Head of caudate nucleus (tissue), 42 donors: ENCODE measurements around the gene HOXA9.

Experiments used
- DNase-seq, 42 donors: peaks; one replicate each; pipeline versions ENCODE4 v3.0.0 to v3.0.0-alpha.2; 2020 to 2021; ENCODE audit warnings: mixed read lengths in 7 of 42
- intact Hi-C: fragments of 100-400 bp; cut with DNase I; formaldehyde crosslinking; loops from one replicate; pipeline ENCODE4 v1.15.0; 2022

HOXA9 gene

DNA sequence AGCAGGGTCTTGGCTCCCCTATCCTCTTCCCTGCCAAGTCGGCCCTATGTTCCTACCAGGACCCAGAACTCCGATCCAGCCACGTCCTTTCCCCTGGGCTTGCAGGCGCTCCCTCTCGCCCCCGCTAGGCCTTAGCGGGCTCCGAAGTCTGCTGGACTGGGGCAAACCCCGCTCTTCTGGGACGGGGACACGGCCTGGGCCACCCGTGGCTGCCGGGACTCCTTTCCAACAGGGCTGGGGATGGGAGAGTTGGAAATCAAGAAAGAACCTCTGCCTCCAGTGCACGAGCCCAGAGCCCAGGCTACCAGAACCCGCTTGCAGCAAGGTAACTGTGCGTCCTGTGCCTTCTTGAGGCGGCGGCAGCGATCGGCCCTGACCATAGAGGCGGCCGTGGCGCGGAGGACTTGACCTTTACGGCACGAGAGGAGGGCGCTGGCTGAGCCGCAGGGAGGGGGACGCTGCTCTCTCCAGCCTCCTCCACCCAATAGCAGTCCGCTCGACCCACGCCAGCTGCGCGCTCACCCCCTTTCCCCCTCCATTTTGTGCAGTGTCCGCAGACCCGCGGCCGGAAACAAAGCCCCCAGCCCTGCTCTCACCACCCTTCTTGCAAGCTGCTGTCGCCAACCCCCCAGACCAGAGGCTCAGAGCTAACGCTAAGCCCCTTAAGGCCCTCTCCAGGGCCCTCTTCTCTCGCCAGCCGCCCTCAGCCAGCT, 26.7 kb upstream of the HOXA9 start:
- DNase-seq: peak in 3 of 42 donors; percentile 3 to 23 (median 10)
- intact Hi-C loops: loop anchor here (10.0 kb wide), 1 partner anchor 383 kb away; no protein-coding TSS in a partner anchor

DNA sequence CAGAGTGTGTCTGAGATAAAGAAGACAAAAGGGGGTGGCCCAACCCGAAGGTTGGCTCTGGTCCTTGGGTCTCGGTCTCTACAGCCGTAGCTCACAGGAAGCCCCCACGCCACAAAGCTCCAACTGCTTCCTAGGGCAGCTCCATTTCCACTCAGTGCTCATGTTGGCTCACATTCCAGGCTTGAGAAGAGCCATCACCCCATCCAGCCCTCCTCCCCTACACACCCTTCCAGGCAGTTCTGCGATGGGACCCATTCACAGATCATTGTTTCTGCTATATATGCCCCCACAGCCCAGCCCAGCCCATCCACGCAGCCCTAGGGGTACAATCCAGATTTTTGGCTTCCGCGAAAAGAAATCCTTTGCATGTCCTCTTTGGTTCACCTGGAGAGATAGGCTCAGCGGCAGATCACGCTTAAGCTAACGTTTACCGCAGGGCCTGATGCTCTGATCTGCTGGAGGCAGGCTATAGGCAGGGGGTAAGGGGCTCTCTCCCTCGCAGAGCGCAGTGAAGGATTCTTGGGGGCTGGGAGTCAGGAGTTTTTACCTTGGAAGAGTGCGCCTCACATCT, 25.9 kb upstream of the HOXA9 start:
- DNase-seq: peak in 5 of 42 donors; percentile 1 to 20 (median 7)
- intact Hi-C loops: loop anchor here (10.0 kb wide), 1 partner anchor 384 kb away; no protein-coding TSS in a partner anchor

DNA sequence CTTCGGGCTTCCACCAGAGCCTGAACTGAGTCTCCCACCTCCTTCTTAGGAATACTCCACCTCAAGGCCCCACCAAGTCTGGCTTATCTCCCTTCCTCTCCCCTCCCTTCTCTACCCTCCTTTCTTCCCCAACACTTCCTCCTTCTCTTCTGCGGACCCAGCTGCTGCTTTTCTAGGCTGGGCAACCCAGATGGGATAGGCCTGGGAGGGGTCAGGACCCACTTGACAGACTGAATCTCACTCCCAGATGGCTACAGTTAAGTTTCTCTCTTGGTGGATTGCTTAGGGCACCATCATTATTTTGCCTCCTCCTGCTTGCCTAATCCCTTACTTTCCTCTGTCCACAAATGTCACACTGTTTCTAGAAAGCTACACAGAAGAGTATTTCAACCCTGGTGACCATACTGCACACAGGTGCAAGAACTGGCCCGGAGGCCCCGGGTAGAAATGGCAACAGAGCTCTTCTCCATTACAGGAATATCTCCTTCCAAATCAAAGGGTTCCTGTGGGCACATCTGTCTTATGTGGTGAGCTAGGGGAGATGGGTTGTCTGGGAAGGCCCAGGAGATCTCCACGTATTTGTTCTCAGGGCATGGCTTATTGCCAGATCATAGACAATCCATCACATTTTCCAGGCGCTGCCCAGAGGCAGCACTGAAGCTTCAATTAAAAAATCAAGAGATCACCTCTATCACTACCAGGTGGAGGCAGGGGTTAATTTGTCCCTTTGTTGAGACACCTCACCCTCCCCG, 24.8 kb upstream of the HOXA9 start:
- DNase-seq: peak in 3 of 42 donors; percentile 2 to 7 (median 3)

DNA sequence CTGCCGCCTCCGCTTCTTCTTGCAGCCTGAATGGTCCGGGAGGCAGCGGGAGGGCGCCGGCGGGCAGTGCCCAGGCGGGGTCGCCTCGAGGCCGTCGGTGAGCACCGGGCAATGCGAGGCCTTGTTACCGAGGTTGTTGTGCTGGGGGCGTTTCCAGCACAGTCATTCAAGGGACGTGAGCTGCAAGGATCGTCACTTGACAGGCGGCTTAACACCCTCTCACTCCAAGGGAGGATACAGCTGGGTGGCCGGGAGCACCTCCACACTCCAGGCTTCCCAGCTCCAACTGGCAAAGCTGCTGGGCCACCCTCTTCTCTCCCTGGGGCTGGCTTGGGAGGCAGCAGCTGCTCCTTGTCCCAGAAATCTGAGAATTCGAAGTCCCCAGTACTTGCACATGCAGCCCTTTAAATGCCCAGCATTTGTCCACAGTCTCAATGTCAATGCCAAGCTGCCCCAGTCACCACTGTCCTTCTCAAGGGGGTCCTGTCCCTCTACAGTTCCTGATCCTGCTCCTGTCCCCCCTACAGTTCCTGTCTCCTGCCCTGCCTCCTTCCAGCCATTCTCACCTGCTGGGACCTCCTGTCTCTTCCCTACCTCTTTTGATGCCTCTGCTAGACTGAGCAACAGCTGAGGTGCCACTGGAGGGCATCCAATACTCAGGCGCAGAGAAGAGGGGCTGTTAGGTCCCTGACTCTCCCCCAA, 24.1 kb upstream of the HOXA9 start:
- intact Hi-C loops: no loop called here
- DNase-seq: peak in 7 of 42 donors; percentile 3 to 21 (median 9)

More for the DNA sequence above, 24.8 kb upstream of the HOXA9 start:
- intact Hi-C loops: loop anchor here (10.0 kb wide), 1 partner anchor 385 kb away; no protein-coding TSS in a partner anchor

DNA sequence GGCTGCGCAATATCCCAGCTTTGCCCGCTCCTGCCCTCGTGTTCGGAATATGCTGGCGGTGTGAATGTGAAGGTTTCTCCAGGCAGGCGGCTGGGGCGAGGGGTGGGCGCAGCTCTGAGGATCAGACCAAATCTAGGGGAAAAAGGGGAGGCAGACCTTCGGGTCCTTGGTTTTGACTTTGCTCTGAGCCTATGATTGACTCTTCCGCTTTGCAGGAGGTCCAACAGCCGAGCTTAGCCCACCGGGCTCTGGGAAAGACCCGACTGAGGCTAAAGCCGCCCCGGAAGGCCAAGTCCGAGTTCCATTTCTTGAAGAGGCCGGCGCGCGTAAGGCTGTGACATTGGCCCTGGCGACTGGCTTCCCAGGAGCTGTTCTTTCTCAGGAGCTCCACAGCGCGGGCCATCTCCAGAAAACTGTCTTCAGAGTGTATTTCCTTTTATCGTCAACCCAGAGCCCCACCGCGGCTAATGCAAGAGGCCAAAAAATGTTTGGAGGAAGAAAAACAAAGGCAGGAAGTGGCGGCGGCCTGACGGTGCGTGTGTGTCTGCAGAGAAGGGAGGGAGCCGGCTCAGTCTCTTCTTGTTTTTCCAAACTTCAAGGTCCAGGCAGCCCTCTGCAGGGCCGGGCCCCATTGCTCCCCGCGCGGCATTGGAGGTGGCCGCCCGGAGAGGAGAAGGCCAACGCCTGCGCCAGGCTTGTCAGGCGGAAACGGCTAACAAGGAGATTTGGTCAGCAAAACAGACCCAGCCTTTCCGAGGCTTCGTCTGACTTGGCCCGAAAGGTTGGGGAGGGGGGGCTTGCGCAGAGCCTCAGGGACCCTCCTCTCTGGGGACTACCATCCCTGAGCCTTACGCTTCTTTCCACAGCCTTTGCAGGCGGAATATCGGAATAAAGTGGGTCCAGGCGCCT, 23.3 kb upstream of the HOXA9 start:
- peak in 7 of 42 donors; percentile 6 to 33 (median 16) for DNase-seq
- intact Hi-C loops: no loop called here

DNA sequence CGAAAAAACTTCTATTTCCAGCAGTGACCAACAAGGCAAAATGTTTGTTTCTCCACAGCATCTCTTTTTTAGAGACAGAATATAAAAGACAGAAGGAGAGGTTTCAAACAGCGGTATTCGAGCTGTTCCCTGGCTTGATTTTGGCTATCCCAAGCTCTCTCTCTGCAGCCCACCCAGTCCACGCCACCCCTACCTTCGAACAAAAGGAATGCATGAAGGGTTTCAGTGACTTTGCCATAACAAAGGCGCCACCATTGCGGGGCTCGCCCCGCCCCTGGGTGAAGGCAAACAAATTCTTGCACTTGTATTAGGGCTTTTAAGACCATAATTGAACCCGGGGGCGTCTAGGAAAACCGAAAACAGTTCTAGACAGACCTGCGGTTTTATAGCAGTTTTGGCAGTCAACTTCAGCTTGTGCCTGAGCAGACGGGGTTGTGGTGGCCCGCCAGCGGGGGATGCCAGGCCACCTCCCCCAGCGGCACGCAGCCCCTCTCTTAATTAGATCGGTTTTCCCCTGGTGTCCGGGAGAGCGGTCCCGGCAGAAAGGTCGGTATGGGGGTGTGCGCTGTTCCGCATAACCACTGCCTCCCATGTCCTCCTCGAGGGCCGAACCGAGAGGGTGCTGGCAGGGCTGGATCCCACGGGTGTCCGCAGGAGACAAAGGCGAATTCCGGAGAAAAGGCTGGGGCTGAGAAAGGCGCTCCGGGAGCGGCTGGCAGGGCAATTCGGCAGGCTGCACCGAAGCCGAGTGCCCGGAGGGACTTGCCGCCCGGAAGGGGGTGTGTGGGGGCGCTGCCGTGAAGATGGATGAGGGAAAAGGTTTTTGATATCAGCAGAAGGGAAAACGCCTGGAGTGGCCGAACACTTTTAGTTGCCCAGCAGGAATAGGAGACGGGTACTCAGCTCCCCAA, 22.4 kb upstream of the HOXA9 start:
- intact Hi-C loops: no loop called here
- DNase-seq: peak in 8 of 42 donors; percentile 2 to 34 (median 10)

DNA sequence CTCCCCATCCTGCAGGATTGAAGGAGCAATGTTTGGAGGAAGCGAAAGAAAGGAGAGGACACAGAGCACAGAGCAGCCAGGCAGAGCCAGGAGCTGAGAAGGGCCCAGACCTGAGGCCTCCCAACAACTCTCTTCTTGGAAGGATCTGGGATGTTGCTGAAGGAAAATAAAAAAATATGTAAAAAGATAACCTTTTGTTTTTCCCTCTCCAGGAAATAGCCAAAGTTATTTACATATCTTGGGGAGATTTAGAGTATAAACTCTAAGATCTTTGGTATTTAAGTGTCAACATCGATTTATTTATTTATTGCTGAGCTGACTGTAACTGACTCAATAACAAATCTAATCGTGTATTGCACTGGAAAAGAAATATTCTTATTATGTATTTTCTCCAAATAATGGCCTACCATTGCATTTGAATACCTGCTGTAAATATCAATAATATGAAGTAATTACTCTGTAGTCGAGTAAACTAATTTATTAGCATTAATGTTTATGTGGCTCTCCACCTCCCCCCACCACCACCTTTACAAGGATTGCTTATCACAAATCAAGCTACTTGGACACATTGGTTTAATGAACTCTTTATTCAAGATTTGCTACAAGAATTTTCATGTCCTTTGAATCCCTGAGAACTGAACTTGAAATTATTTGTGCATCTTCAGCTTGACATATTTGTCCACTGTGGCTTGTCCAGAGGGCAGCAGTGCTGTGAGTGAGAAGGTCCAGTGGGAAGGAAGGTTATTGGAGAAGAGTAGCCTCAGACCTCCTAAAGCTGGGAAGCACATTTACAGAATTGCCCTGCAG, 21.5 kb upstream of the HOXA9 start:
- peak in 5 of 42 donors; percentile 1 to 7 (median 2) for DNase-seq
- intact Hi-C loops: no loop called here

DNA sequence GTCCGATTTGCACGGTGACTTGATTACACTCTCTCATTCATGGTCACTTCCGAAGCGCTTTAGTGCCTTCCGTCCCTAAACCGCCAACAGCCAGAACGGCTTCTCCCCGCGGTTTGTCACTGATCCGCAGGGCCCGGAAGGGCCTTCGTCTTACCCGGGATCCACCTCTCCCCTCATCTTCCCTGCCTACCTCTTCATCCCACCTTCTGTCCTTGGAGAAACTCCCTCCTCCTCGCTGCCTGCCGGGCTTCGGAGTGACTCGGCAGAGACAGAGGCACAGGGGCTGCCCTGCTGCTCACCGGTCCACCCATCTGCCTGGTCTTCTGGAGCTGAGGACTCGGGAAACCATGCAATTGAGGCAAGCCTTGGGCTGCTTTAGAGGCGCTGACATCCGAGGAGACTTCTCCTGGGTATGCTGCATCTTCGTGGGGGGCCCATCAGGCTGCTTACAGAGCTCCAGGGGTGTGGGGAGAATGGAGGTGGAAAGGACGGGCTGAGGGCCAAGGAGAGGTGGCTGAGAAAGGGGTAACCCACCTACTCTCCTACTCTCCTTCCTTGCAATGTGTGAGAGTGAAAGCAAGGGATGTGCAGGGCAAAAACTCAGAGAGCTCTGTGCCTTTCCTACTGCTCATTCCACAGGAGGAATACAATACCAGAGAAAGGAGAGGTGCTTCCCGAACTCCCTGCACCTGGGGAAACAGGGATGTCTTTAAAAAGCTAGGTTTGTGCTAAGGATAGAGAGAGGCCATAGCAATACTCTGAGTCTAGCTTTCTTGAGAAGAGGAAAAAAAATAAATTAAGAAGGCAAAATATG, 20.7 kb upstream of the HOXA9 start:
- intact Hi-C loops: no loop called here
- peak in 7 of 42 donors; percentile 4 to 18 (median 9) for DNase-seq

DNA sequence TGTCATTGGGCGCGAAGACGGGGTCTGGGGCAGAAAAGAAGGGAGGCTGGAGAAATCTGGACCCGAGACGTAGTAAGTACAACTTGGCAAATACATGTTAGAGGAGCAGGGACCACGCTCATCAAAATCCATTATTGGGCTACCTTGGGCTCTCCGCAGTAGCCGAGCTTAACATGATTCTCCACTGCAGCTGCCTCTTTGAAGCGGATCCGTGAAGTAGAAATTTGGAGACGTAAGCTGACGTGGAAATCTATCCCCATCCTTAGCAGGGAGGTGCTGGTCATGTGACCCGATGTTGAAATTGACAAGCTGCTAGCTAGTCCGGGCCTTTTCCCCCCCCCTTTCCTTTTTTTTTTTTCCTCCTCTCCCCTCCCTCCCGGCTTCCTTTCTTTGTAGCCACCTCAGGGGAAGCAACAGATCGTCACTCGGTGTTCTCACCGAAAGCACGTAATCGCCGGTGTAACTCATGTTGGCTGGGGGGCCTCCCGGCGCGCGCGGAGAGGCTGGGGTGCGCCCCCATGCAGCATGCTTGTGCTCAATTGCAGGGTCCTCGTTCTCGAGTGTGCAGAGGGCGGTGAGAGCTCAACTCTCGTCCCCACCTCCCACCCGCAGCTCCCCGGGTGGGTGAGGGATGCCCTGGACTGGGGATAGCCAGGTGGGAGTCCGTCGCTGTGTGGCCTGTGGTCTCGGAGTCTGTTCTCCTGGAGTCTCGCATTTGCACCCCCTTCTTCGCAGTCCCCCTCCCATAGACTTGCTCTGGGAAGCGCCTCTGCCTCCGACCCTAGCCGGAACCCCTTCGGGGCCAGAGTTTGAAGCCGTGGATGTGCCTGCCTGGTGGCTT, 19.9 kb upstream of the HOXA9 start, which contains the start of gene HOXA11:
Gene HOXA11 (minus strand): TSS at position 220 of the 841 bp plus-strand sequence. CDS start 88 bp downstream, at position 132.
- intact Hi-C loops: no loop called here
- DNase-seq: peak in 7 of 42 donors; percentile 3 to 24 (median 9)

DNA sequence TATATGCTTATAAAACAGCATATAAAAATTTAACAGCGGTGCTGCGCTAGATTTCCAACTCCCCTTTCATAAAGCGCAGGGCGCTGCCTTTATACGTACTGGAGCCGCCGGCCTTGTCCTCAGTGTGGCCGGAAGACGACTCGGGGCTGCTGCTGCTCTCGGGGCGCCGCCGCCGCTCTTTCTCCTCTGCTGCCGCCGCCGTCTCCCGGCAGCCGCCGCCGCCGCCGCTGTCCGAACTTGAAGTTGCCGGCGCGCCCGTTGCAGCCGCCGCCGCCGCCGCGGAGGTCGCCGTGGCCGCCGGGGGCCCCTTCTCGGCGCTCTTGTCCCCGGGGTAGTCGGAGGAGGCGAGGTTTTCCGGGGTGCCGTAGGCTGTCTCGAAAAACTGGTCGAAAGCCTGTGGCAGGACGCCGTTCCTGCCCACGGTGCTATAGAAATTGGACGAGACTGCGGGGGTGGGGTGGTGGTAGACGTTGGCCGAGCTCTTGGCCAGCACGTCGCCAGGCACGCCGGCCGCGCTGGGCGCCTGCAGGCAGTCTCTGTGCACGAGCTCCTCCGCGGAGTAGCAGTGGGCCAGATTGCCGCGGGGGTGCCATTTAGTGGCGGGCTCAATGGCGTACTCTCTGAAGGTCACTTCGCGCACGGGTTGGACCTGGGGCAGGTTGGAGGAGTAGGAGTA, 19.1 kb upstream of the HOXA9 start:
- DNase-seq: peak in 7 of 42 donors; percentile 8 to 28 (median 14)
- intact Hi-C loops: no loop called here

DNA sequence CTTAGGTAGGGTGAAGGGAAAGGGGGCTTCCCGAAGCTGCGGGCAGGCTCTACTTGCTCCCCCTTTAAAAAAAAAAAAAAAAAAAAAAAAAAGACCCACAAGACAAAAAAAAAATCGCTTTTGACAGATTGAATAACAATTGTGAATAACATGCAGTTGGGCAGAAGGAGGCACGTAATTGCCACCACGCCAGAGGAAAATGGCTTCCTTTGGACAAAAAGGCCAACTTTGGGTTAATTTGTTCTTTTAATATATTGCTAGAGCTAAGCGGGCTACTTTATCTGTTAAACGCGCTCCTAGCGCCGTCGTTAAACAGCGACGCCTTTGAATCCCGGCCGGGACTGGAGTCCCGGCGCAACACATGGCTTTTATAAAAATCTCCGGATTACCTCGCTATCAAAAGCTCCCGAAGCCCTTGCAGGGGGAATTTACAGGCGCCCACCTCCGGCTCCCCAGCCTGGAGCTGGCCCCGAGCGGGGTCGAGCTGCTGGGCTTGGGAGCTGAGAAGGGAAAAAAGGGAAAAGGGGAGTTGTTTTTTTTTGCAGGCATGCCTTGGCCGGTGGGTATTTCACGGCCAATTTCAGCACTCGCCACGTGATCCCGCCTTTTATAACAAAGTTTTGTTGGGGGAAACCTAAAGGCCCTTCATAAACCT, 18.5 kb upstream of the HOXA9 start:
- intact Hi-C loops: no loop called here
- DNase-seq: peak in 5 of 42 donors; percentile 3 to 23 (median 4)

DNA sequence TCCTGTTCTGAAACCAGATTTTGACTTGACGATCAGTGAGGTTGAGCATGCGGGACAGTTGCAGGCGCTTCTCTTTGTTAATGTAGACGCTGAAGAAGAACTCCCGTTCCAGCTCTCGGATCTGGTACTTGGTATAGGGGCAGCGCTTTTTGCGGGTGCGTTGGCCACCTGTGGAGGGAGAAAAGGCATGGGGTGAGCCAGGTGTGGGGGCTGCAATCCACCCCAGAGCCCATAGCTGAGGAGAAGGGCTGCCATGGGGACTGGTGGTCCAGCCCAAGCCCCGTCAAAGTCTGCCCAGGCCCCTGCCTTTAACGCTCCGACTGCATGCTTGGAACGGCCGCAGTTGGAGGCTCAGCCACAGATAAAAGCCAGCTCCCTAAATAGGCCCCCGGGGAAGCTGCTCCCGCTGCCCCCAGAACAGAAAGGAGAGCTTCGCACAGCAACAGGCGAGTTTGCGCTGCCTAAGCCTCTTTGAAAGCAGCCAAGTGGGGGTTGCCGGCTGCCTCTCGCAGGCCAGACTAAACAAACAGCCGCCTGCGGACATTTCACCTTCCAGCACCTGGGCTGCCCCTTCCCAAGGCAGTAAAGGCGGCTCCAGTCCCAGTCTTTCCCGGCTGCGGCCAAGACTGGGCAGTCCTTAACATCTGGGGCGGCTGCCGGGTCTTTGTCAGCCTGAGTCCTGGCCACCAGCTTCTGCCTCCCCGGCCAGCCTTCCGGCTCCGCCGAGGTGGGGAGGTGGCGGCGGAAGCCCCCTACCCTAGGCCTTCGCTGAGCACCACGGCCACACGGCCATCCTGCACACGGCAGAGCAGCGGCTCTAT, 17.7 kb upstream of the HOXA9 start:
- intact Hi-C loops: no loop called here
- DNase-seq: peak in 8 of 42 donors; percentile 5 to 36 (median 12)
